Measurements from ENCODE around the gene CDK5RAP3.

The CDK5RAP3 gene, protein sequence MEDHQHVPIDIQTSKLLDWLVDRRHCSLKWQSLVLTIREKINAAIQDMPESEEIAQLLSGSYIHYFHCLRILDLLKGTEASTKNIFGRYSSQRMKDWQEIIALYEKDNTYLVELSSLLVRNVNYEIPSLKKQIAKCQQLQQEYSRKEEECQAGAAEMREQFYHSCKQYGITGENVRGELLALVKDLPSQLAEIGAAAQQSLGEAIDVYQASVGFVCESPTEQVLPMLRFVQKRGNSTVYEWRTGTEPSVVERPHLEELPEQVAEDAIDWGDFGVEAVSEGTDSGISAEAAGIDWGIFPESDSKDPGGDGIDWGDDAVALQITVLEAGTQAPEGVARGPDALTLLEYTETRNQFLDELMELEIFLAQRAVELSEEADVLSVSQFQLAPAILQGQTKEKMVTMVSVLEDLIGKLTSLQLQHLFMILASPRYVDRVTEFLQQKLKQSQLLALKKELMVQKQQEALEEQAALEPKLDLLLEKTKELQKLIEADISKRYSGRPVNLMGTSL

DNA sequence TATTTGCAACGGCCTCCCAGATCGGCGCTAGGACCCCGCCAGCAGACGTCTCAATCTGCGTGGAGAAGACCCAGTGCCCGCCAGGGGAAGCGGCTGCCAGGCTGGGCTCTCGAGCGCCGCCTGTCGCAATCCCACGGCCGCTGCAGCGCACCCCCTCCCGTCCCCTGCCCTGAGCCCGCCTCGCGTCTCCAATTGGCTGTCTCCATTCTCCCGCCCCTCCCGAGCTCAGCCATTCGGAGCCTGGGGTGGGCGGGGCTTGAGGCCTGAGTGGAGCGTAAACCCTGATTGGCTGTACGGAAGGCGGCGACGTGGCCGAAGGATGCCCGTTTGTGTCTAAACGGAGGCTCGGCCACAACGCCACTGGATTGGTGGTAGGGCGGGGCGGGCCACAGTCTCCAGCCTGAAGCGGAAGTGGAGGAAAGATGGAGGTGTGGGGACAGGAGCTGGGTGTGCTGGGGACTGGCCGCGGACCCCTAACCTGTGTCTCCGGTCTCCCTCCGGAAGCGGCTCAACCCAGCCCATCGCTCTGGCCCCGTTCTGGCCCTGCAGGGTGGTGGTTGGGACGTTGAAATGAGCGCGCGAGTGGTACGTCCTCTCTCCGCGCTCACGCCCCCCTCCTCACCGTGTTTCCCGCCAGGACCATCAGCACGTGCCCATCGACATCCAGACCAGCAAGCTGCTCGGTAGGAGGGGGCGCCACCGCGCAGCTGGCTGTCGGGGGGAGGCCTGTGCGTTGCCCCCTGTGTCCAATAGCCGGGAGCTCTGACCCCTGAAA is at the start of gene CDK5RAP3:
Gene CDK5RAP3 (plus strand): TSS at position 389 of the 775 bp plus-strand sequence. CDS start 34 bp downstream, at position 423.
- DNase-seq (ENCODE audit: low spot score): peak; percentile 97
- TF ChIP-seq, protein P1, sequence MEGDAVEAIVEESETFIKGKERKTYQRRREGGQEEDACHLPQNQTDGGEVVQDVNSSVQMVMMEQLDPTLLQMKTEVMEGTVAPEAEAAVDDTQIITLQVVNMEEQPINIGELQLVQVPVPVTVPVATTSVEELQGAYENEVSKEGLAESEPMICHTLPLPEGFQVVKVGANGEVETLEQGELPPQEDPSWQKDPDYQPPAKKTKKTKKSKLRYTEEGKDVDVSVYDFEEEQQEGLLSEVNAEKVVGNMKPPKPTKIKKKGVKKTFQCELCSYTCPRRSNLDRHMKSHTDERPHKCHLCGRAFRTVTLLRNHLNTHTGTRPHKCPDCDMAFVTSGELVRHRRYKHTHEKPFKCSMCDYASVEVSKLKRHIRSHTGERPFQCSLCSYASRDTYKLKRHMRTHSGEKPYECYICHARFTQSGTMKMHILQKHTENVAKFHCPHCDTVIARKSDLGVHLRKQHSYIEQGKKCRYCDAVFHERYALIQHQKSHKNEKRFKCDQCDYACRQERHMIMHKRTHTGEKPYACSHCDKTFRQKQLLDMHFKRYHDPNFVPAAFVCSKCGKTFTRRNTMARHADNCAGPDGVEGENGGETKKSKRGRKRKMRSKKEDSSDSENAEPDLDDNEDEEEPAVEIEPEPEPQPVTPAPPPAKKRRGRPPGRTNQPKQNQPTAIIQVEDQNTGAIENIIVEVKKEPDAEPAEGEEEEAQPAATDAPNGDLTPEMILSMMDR (IDR thresholded peaks at IDR 0.05; ENCODE audit: extremely low read depth, insufficient read depth, missing control alignments): peak; percentile 88
- in situ Hi-C loops (cut with MboI; ENCODE audit: low pct_unique_long_range_greater_than_20kb, low sequenced_read_pairs, unreplicated experiment): no loop called here

DNA sequence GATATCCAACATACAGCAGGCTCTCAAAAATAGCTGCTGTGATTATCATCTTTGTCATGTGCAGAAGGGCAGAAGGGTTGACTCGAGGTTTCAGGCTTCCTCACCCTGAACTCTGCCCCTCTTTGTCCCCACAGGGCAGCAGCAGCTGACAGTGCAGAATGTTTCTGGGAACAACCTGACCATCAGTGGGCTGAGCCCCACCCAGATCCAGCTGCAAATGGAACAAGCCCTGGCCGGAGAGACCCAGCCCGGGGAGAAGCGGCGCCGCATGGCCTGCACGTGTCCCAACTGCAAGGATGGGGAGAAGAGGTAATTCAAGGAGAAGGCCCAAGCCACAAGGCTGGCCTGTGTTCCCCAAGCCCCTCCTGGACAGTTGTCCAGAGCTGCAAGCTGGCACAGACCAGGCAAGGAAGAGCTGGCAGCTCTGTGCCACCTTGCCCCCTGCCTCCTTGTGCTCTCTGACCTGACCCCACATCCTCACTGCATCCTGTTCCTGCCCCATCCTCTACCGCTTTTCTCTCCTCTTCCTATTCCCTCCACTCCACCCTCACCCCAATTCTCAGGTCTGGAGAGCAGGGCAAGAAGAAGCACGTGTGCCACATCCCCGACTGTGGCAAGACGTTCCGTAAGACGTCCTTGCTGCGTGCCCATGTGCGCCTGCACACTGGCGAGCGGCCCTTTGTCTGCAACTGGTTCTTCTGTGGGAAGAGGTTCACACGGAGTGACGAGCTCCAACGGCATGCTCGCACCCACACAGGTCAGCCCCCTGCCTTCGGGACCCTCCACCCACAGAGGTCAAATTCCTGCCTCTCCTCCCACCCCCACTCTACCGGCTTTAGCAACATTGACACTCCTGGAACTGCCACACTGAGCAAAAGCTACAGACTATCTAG is 45.9 kb upstream of the CDK5RAP3 start:
- TF ChIP-seq, protein P1 (IDR thresholded peaks at IDR 0.05; ENCODE audit: extremely low read depth, insufficient read depth, missing control alignments): no peak
- DNase-seq (ENCODE audit: low spot score): no peak
- in situ Hi-C loops (cut with MboI; ENCODE audit: low pct_unique_long_range_greater_than_20kb, low sequenced_read_pairs, unreplicated experiment): no loop called here

DNA sequence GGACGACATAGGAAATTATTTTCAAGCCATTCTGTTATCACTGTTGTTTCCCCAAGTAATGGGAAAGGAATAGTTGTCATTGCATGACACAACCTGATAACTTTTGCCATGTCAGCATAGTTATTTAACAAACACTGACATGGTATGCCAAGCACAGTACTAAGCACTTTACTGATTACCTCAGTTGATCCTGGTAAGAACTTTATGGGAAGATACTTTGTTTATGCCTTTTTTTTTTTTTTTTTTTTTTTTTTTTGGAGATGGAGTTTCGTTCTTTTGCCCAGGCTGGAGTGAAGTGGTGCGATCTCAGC is 45.3 kb upstream of the CDK5RAP3 start:
- TF ChIP-seq, protein P1 (IDR thresholded peaks at IDR 0.05; ENCODE audit: extremely low read depth, insufficient read depth, missing control alignments): no peak

DNA sequence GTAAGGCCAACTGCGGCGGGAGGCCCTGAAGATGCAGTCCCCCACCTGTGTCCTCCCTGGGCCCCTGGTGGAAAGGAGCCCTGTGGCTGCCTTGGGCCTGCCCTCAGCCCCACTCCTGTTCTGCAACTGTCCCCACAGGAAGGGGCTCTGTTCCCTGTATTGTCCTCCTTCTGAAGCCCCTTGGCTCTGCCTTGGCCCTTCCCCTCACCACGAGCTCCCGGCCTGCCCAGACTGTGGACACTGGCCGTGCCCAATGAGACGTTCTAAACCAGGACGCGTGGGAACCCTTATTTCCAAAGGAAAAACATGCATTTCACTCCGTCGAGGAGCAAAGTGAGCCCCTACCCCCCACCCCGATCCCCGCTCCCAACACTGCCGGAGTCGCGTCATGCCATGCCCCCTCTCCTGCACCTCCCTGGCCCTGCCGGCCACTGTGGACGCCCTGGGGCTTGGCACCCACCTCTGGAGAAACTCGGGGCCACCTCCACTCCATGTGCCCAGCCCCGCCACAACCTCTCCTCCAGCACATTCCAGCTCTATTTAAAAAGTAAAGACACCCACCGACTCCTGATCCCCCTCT is 43.0 kb upstream of the CDK5RAP3 start:
- TF ChIP-seq, protein P1 (IDR thresholded peaks at IDR 0.05; ENCODE audit: extremely low read depth, insufficient read depth, missing control alignments): no peak
- DNase-seq (ENCODE audit: low spot score): no peak
- in situ Hi-C loops (cut with MboI; ENCODE audit: low pct_unique_long_range_greater_than_20kb, low sequenced_read_pairs, unreplicated experiment): no loop called here

More for the DNA sequence above, 45.3 kb upstream of the CDK5RAP3 start:
- DNase-seq (ENCODE audit: low spot score): no peak
- in situ Hi-C loops (cut with MboI; ENCODE audit: low pct_unique_long_range_greater_than_20kb, low sequenced_read_pairs, unreplicated experiment): no loop called here

DNA sequence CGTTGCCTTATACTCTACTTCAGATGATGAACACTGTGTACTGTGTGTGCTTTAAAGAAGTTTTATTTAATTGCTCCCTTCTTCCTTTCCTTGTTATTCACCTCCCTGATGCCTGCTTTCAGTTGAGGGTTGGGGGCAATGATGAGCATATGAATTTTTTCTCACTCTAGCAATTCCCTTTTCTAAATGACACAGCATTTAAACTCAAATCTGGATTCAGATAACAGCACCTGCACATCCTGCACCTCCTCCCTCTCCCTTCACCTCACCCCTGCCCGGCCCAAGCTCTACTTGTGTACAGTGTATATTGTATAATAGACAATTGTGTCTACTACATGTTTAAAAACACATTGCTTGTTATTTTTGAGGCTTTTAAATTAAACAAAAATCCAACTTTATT is 42.5 kb upstream of the CDK5RAP3 start:
- no peak for DNase-seq (ENCODE audit: low spot score)
- TF ChIP-seq, protein P1 (IDR thresholded peaks at IDR 0.05; ENCODE audit: extremely low read depth, insufficient read depth, missing control alignments): no peak
- in situ Hi-C loops (cut with MboI; ENCODE audit: low pct_unique_long_range_greater_than_20kb, low sequenced_read_pairs, unreplicated experiment): no loop called here
